ENCODE results near the gene SIRPA.

The SIRPA gene

GRCh38 chr20:1943275-1944002, 48.2 kb downstream of the SIRPA start:
- no peaks in the 10 kb centered on the region for H3K9me3 ChIP-seq (ENCODE audit: insufficient read depth, low read length)
- H3K36me3 ChIP-seq (ENCODE audit: insufficient read depth, insufficient read length, low read length): no peaks in the 10 kb centered on the region
- no peak for DNase-seq (ENCODE audit: low read depth, low spot score)
- H3K4me1 ChIP-seq (ENCODE audit: insufficient read depth, insufficient read length): no peaks in the 10 kb centered on the region
- TF ChIP-seq YY1 (IDR thresholded peaks at IDR 0.05; ENCODE audit: insufficient read depth, insufficient read length) (no peak), ZNF274 (IDR thresholded peaks at IDR 0.05; ENCODE audit: low read depth, low read length) (no peak), SUZ12 (IDR thresholded peaks at IDR 0.05; ENCODE audit: extremely low read depth, insufficient read depth, insufficient read length) (no peak)
- no peak overlapping the region for H3K4me3 ChIP-seq (ENCODE audit: insufficient read length, low read depth)
- H3K27me3 ChIP-seq (ENCODE audit: insufficient read depth, insufficient read length): peaks cover 43% of the 10 kb centered on the region
- no peak overlapping the region for H3K9ac ChIP-seq (ENCODE audit: insufficient read length, low read depth)

DNA sequence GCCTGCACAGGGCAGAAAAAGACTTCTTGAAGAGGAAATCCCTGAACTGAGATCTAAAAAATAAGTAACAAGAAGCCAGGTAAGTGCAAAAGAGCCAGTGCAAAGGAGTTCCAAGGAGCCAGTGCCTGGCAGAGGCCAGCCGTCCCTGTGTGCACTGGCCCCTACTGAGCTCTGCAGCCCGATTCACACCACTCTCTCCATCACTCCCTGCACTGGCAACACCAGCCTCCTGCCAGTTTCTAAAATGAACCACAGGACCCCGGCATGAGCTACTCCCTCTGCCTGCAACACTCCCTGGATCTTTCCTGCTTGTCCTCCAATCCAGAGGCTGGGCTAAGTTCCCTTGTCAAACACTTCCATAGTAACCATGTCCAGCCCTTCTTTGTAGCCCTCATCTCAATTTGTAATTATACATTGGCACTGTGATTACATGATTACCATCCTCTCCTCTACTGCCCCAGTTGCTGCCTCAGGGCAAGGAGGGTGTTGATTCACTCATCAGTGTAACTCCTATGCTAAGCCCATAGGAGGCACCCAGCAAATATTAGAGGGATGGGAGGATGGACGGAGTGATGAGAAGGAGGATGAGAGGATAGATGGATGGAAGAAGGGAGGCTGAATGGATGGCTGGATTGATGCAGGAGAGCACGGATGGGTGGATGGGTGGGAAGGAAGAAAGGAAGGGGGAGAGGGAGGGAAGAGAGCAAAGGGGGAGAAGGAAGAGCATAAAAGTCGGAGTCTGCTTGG, 49.3 kb downstream of the SIRPA start:
- no peaks in the 10 kb centered on the region for H3K36me3 ChIP-seq (ENCODE audit: insufficient read depth, insufficient read length, low read length)
- no peaks in the 10 kb centered on the region for H3K9me3 ChIP-seq (ENCODE audit: insufficient read depth, low read length)
- H3K27me3 ChIP-seq (ENCODE audit: insufficient read depth, insufficient read length): peaks cover 43% of the 10 kb centered on the region
- H3K9ac ChIP-seq (ENCODE audit: insufficient read length, low read depth): no peak overlapping the region
- TF ChIP-seq SUZ12 (IDR thresholded peaks at IDR 0.05; ENCODE audit: extremely low read depth, insufficient read depth, insufficient read length): no peak
- TF ChIP-seq ZNF274 (IDR thresholded peaks at IDR 0.05; ENCODE audit: low read depth, low read length): no peak
- H3K4me3 ChIP-seq (ENCODE audit: insufficient read length, low read depth): no peak overlapping the region
- no peak for DNase-seq (ENCODE audit: low read depth, low spot score)
- peaks cover 3% of the 10 kb centered on the region for H3K4me1 ChIP-seq (ENCODE audit: insufficient read depth, insufficient read length)

DNA sequence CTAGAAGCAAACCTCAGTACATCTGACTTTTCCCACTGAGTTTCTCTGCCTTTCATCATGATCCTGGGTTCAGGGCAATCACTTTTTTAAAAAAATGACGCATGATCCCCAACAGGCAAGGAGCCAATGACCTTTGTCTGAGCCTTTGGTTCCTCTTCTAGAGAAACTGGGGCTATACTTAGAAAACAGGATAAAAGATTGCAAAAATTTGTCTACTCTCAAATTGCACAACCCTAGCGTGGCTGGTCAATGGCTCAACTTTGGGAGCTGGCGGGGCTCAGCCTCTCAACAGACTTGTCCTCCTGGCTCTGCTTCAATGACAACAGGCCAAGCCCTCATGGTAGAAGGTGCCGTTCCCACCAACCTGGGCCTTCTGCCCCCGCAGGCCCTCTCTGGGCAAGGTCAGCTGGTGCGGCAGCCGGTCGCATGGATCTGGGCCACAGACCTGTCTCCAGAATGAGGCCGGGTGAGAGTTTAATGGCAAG, 50.0 kb downstream of the SIRPA start:
- Histone ChIP-seq H3K9ac (ENCODE audit: insufficient read length, low read depth) (no peak overlapping the region), H3K36me3 (ENCODE audit: insufficient read depth, insufficient read length, low read length) (no peaks in the 10 kb centered on the region), H3K9me3 (ENCODE audit: insufficient read depth, low read length) (no peaks in the 10 kb centered on the region), H3K4me3 (ENCODE audit: insufficient read length, low read depth) (no peak overlapping the region), H3K4me1 (ENCODE audit: insufficient read depth, insufficient read length) (peaks cover 3% of the 10 kb centered on the region), H3K27me3 (ENCODE audit: insufficient read depth, insufficient read length) (peaks cover 43% of the 10 kb centered on the region)
- TF ChIP-seq SUZ12 (IDR thresholded peaks at IDR 0.05; ENCODE audit: extremely low read depth, insufficient read depth, insufficient read length) (no peak), ZNF274 (IDR thresholded peaks at IDR 0.05; ENCODE audit: low read depth, low read length) (no peak), YY1 (IDR thresholded peaks at IDR 0.05; ENCODE audit: insufficient read depth, insufficient read length) (no peak)
- no peak for DNase-seq (ENCODE audit: low read depth, low spot score)

DNA sequence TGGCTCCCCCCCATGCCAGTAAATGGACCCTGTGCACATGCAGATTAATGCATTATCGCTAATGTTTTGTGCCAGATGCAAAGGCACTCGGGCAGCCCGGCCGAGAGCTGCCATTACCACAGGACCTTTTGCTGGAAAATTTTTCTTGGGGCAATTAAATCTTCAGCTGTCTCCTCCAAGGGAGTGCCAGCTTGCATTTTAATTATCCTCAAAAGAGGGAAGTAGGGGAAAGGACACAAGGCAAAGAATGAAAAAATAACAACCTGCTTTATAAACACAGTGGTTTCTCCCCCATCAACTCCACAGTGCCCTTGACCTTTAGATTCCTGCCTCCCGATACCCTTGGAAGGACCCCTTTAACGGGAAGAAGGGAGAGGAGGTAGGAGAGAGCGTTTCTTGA, 50.5 kb downstream of the SIRPA start:
- no peak for TF ChIP-seq YY1 (IDR thresholded peaks at IDR 0.05; ENCODE audit: insufficient read depth, insufficient read length)
- no peak for TF ChIP-seq ZNF274 (IDR thresholded peaks at IDR 0.05; ENCODE audit: low read depth, low read length)
- TF ChIP-seq SUZ12 (IDR thresholded peaks at IDR 0.05; ENCODE audit: extremely low read depth, insufficient read depth, insufficient read length): no peak
- no peak for DNase-seq (ENCODE audit: low read depth, low spot score)

GRCh38 chr20:1946442-1946761, 51.2 kb downstream of the SIRPA start:
- no peak for DNase-seq (ENCODE audit: low read depth, low spot score)
- peaks cover 3% of the 10 kb centered on the region for H3K4me1 ChIP-seq (ENCODE audit: insufficient read depth, insufficient read length)
- TF ChIP-seq SUZ12 (IDR thresholded peaks at IDR 0.05; ENCODE audit: extremely low read depth, insufficient read depth, insufficient read length): no peak
- TF ChIP-seq YY1 (IDR thresholded peaks at IDR 0.05; ENCODE audit: insufficient read depth, insufficient read length): no peak
- TF ChIP-seq ZNF274 (IDR thresholded peaks at IDR 0.05; ENCODE audit: low read depth, low read length): no peak
- H3K27me3 ChIP-seq (ENCODE audit: insufficient read depth, insufficient read length): peaks cover 43% of the 10 kb centered on the region
- no peaks in the 10 kb centered on the region for H3K36me3 ChIP-seq (ENCODE audit: insufficient read depth, insufficient read length, low read length)
- H3K9me3 ChIP-seq (ENCODE audit: insufficient read depth, low read length): no peaks in the 10 kb centered on the region
- peak overlapping the region; percentile 36 for H3K4me3 ChIP-seq (ENCODE audit: insufficient read length, low read depth)
- peak overlapping the region; percentile 57 for H3K9ac ChIP-seq (ENCODE audit: insufficient read length, low read depth)

More for the DNA sequence above, 50.5 kb downstream of the SIRPA start:
- peaks cover 43% of the 10 kb centered on the region for H3K27me3 ChIP-seq (ENCODE audit: insufficient read depth, insufficient read length)
- H3K4me1 ChIP-seq (ENCODE audit: insufficient read depth, insufficient read length): peaks cover 3% of the 10 kb centered on the region
- H3K4me3 ChIP-seq (ENCODE audit: insufficient read length, low read depth): no peak overlapping the region
- H3K9me3 ChIP-seq (ENCODE audit: insufficient read depth, low read length): no peaks in the 10 kb centered on the region
- H3K36me3 ChIP-seq (ENCODE audit: insufficient read depth, insufficient read length, low read length): no peaks in the 10 kb centered on the region
- no peak overlapping the region for H3K9ac ChIP-seq (ENCODE audit: insufficient read length, low read depth)

DNA sequence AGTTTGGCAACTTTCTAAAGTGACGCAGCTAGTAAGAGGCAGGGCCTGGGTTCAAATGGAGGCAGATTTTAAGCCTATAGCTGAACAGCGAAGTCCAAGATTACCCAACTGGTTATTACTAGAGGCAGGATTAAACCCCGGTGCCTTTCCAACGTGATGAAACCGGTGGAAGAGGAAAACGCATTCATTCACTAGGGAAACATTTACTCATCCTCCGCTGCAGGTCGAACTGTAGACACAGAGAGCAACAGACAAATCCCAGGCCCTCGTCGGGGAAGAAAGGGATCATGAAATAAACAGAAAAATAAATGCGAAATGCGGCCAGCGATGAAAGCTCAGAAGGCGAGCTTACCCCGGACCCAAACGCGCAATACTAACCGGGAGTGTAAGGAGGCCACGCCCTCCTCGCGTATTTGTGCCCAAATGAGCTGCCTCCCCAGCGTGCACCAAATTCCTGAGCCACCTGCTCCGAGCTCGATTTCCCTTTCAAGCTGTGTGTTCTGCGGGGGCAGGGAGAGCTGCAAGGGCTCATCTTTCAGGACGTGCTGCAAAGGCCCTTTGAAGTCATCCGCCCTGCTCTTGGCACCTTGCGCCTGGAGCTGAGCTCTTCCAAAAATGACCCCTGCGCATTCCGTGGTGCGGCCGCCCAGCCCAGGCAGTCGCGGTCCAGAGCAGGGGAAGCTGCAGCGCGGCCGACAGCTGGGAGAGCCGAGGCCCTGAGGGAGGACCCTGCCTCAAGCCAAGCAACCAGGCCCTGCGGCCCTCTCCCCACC, 51.7 kb downstream of the SIRPA start:
- peaks cover 43% of the 10 kb centered on the region for H3K27me3 ChIP-seq (ENCODE audit: insufficient read depth, insufficient read length)
- peak overlapping the region; percentile 57 for H3K9ac ChIP-seq (ENCODE audit: insufficient read length, low read depth)
- H3K9me3 ChIP-seq (ENCODE audit: insufficient read depth, low read length): no peaks in the 10 kb centered on the region
- H3K36me3 ChIP-seq (ENCODE audit: insufficient read depth, insufficient read length, low read length): no peaks in the 10 kb centered on the region
- peak overlapping the region; percentile 36 for H3K4me3 ChIP-seq (ENCODE audit: insufficient read length, low read depth)
- no peak for TF ChIP-seq ZNF274 (IDR thresholded peaks at IDR 0.05; ENCODE audit: low read depth, low read length)
- TF ChIP-seq YY1 (IDR thresholded peaks at IDR 0.05; ENCODE audit: insufficient read depth, insufficient read length): no peak
- no peak for TF ChIP-seq SUZ12 (IDR thresholded peaks at IDR 0.05; ENCODE audit: extremely low read depth, insufficient read depth, insufficient read length)
- peak; percentile 84 for DNase-seq (ENCODE audit: low read depth, low spot score)
- H3K4me1 ChIP-seq (ENCODE audit: insufficient read depth, insufficient read length): peaks cover 3% of the 10 kb centered on the region

- peak overlapping the region; percentile 19 for H3K4me3 ChIP-seq (ENCODE audit: insufficient read length, low read depth)
- TF ChIP-seq SUZ12 (IDR thresholded peaks at IDR 0.05; ENCODE audit: extremely low read depth, insufficient read depth, insufficient read length): no peak
- peaks cover 3% of the 10 kb centered on the region for H3K4me1 ChIP-seq (ENCODE audit: insufficient read depth, insufficient read length)
- no peak for DNase-seq (ENCODE audit: low read depth, low spot score)
- no peak overlapping the region for H3K9ac ChIP-seq (ENCODE audit: insufficient read length, low read depth)
- H3K36me3 ChIP-seq (ENCODE audit: insufficient read depth, insufficient read length, low read length): no peaks in the 10 kb centered on the region
- peaks cover 43% of the 10 kb centered on the region for H3K27me3 ChIP-seq (ENCODE audit: insufficient read depth, insufficient read length)
- H3K9me3 ChIP-seq (ENCODE audit: insufficient read depth, low read length): no peaks in the 10 kb centered on the region
These were observed 52.3 kb downstream of the SIRPA start for GRCh38 chr20:1947535-1947846.

All from NT2/D1 (cell line).